GM12878 (cell line): ENCODE data around the gene FAR2.

ENCODE experiments used
- CHD2 ChIP-seq: IDR thresholded peaks from 2 replicates; pipeline ENCODE4 v1.6.1; 2011; ENCODE audit warnings: low read depth, low read length, improper control_type of control experiment, borderline replicate concordance
- CREB1 ChIP-seq: IDR thresholded peaks from 2 replicates; pipeline ENCODE4 v1.6.1; 2012; ENCODE audit warnings: low read depth, mild to moderate bottlenecking, inconsistent platforms
- CTCF ChIP-seq, 3 experiments: IDR thresholded peaks in 2 of 3; conservative IDR thresholded peaks in 1 of 3; 2 replicates each; pipeline ENCODE4 v1.5.1; 2011; ENCODE audit warnings: low read depth in 3 of 3, low read length in 3 of 3, mild to moderate bottlenecking in 3 of 3, control low read depth in 2 of 3, moderate library complexity in 2 of 3, inconsistent platforms in 1 of 3, mixed read lengths in 1 of 3; ENCODE audit not compliant: control insufficient read depth in 2 of 3, insufficient read depth in 1 of 3; ENCODE audit errors: extremely low read depth in 1 of 3
- E4F1 ChIP-seq: fragments of 450-650 bp; IDR thresholded peaks from 2 replicates; pipeline ENCODE4 v1.6.1; 2018; ENCODE audit warnings: borderline replicate concordance, mild to moderate bottlenecking; ENCODE audit not compliant: partially characterized antibody
- NBN ChIP-seq: fragments of 450-650 bp; IDR thresholded peaks from 2 replicates; pipeline ENCODE4 v1.6.1; 2016
- NR2C2 ChIP-seq: IDR thresholded peaks from 2 replicates; pipeline ENCODE4 v1.6.1; 2011; ENCODE audit warnings: borderline replicate concordance, low read depth; ENCODE audit not compliant: control insufficient read depth, insufficient read length
- SP1 ChIP-seq: IDR thresholded peaks from one replicate; pipeline ENCODE4 v1.6.1; 2011; ENCODE audit warnings: low read depth, low read length
- SREBF2 ChIP-seq: IDR thresholded peaks from 2 replicates; pipeline ENCODE4 v1.6.1; 2012; ENCODE audit warnings: mild to moderate bottlenecking, low read length
- ZBTB4 ChIP-seq: fragments of 450-650 bp; formaldehyde crosslinking; IDR thresholded peaks from 2 replicates; pipeline ENCODE4 v1.4.0; 2022; ENCODE audit warnings: mild to moderate bottlenecking, moderate library complexity
- ZNF274 ChIP-seq: IDR thresholded peaks from one replicate; pipeline ENCODE4 v1.8.0; 2011; ENCODE audit not compliant: insufficient read length, insufficient read depth

- TF ChIP-seq CTCF (IDR thresholded peaks at IDR 0.05 in 2 of 3, conservative IDR thresholded peaks at IDR 0.05 in 1 of 3; ENCODE audit: control insufficient read depth in 2 of 3, extremely low read depth in 1 of 3, insufficient read depth in 1 of 3, low read depth in 3 of 3, low read length in 3 of 3) (no peak), NBN (no peak), CREB1 (no peak), CHD2 (no peak), SP1 (no peak), ZNF274 (no peak), E4F1 (no peak), NR2C2 (no peak), SREBF2 (no peak), ZBTB4 (CRISPR knock-in tag) (no peak)
These were observed 525 bp upstream of the FAR2 start for GRCh38 chr12:29148596-29148910.
